Embryonic facial prominence (tissue), 1 donor: ENCODE data around the gene CACNA1B.

ENCODE experiments used
- DNase-seq: peaks from one replicate; pipeline ENCODE4 v3.0.0-alpha.2; 2016; ENCODE audit errors: extremely low spot score

The CACNA1B gene

GRCh38 chr9:138033950-138034349 is 156.4 kb downstream of the CACNA1B start:
- no peak for DNase-seq

- DNase-seq = no peak
Observed at GRCh38 chr9:138037140-138037539, 159.6 kb downstream of the CACNA1B start.

- no peak for DNase-seq
Observed at GRCh38 chr9:138038244-138038671, 160.7 kb downstream of the CACNA1B start.

- DNase-seq = no peak
Observed at GRCh38 chr9:138040446-138041430, 163.2 kb downstream of the CACNA1B start.

- DNase-seq = no peak
Observed at GRCh38 chr9:138042146-138042545, 164.6 kb downstream of the CACNA1B start.

- no peak for DNase-seq
Observed at GRCh38 chr9:138042640-138043039, 165.1 kb downstream of the CACNA1B start.

- DNase-seq = no peak
Observed at GRCh38 chr9:138043061-138043410, 165.5 kb downstream of the CACNA1B start.

- DNase-seq = no peak
Observed at GRCh38 chr9:138043411-138044345, 166.1 kb downstream of the CACNA1B start.

GRCh38 chr9:138044485-138045383 is 167.2 kb downstream of the CACNA1B start:
- DNase-seq = no peak

- no peak for DNase-seq
Observed at GRCh38 chr9:138045541-138046490, 168.2 kb downstream of the CACNA1B start.

- no peak for DNase-seq
Observed at GRCh38 chr9:138046641-138047301, 169.2 kb downstream of the CACNA1B start.

GRCh38 chr9:138047469-138048040 is 170.0 kb downstream of the CACNA1B start:
- DNase-seq = no peak

- DNase-seq = no peak
Observed at GRCh38 chr9:138048184-138048583, 170.6 kb downstream of the CACNA1B start.

- DNase-seq = no peak
Observed at GRCh38 chr9:138049085-138049778, 171.7 kb downstream of the CACNA1B start.

- no peak for DNase-seq
Observed at GRCh38 chr9:138049779-138050471, 172.3 kb downstream of the CACNA1B start.

- no peak for DNase-seq
Observed at GRCh38 chr9:138050472-138051330, 173.1 kb downstream of the CACNA1B start.
